Prostate gland (tissue), 2 donors: Measurements from ENCODE around the gene LMO7. TPM values are rescaled to one million over a fixed set of nuclear protein-coding genes. Genes with fewer than 3 reads are reported as not detected.
A peak's percentile ranks its signal among the peaks of the same experiment; 100 is the strongest.
"Not testable (repeated sequence)": the region's sequence is repeated elsewhere in the genome, so short reads cannot be mapped to it uniquely, and the experiment has no call there.

Experiments used
- DNase-seq: peaks from one replicate; pipeline ENCODE4 v3.0.0-alpha.2; 2019; ENCODE audit warnings: low spot score
- H3K27ac ChIP-seq, 2 donors: fragments of 200-600 bp; sonication (generic); 2 replicates each; pipeline ENCODE4 v1.5.1; 2017 to 2019
- H3K27me3 ChIP-seq: fragments of 200-600 bp; sonication (generic); replicated peaks from 2 replicates; pipeline ENCODE4 v1.5.1; 2019; ENCODE audit not compliant: insufficient read depth
- H3K36me3 ChIP-seq, 2 donors: fragments of 200-600 bp; sonication (generic); 1 replicate in 1 of 2; 2 replicates in 1 of 2; pipeline versions ENCODE4 v1.5.1 to v1.8.1; 2017 to 2019
- H3K4me1 ChIP-seq: fragments of 200-600 bp; sonication (generic); replicated peaks from 2 replicates; pipeline ENCODE4 v1.5.1; 2019
- H3K4me3 ChIP-seq, 2 donors: fragments of 200-600 bp; sonication (generic); 2 replicates each; pipeline ENCODE4 v1.5.1; 2017 to 2019
- H3K9me3 ChIP-seq: fragments of 200-600 bp; sonication (generic); 2 replicates; pipeline ENCODE4 v1.5.1; 2017
- CTCF ChIP-seq, 4 experiments: fragments of 200-600 bp in 2 of 4; fragments of 450-650 bp in 2 of 4; sonication (generic) in 2 of 4; IDR thresholded peaks; 1 replicate in 3 of 4; 2 replicates in 1 of 4; pipeline ENCODE4 v1.5.1; 2016 to 2019; ENCODE audit warnings: antibody characterized with exemption in 4 of 4, mild to moderate bottlenecking in 2 of 4, moderate library complexity in 2 of 4
- POLR2A ChIP-seq: fragments of 450-650 bp; IDR thresholded peaks from one replicate; pipeline ENCODE4 v1.6.1; 2016; ENCODE audit warnings: antibody characterized with exemption, mild to moderate bottlenecking
- POLR2AphosphoS5 ChIP-seq: sonication (generic); formaldehyde crosslinking; IDR thresholded peaks from one replicate; pipeline ENCODE4 v1.6.1; 2017; ENCODE audit warnings: antibody characterized with exemption
- WGBS: methylation state at CpG from one replicate; pipeline ENCODE4 v1.1.5; 2018; 5-methylcytosine and 5-hydroxymethylcytosine counted together
- intact Hi-C: fragments of 100-400 bp; cut with DNase I; formaldehyde crosslinking; loops from one replicate; pipeline ENCODE4 v1.14.2; 2022
- total RNA-seq, 2 donors: library from RNA; depleted of rRNA; stranded (reverse); fragments of >200 nt; gene quantifications; one replicate each; pipeline ENCODE4 v1.1.0, GENCODE V29; 2016

The LMO7 gene
- total RNA-seq, 2 donors from 2014 or later, result 87.8 to 99.9 TPM

- no peak for TF ChIP-seq POLR2AphosphoS5
- no peak for TF ChIP-seq POLR2A
- no peak for TF ChIP-seq CTCF (IDR thresholded peaks at IDR 0.05)
- Histone ChIP-seq H3K4me1 (no peaks in the 10 kb centered on the region), H3K9me3 (no peaks in the 10 kb centered on the region), H3K4me3 (no peak overlapping the region), H3K27ac (no peak overlapping the region), H3K36me3 (no peaks in the 10 kb centered on the region), H3K27me3 (no peaks in the 10 kb centered on the region)
- WGBS, result 77% methylated on average over 1 of the region's 1 CpG
- intact Hi-C loops, result no loop called here
- no peak for DNase-seq
These were observed 55.1 kb downstream of the LMO7 start for GRCh38 chr13:75691183-75691582.

GRCh38 chr13:75693227-75693626 is 57.1 kb downstream of the LMO7 start:
- Histone ChIP-seq H3K4me1 (no peaks in the 10 kb centered on the region), H3K27me3 (no peaks in the 10 kb centered on the region), H3K4me3 (no peak overlapping the region), H3K27ac (no peak overlapping the region), H3K36me3 (no peaks in the 10 kb centered on the region), H3K9me3 (no peaks in the 10 kb centered on the region)
- intact Hi-C loops, result no loop called here
- WGBS, result 83% methylated on average over 2 of the region's 2 CpGs
- no peak for DNase-seq
- no peak for TF ChIP-seq CTCF (IDR thresholded peaks at IDR 0.05)
- TF ChIP-seq POLR2AphosphoS5, result no peak
- no peak for TF ChIP-seq POLR2A

- WGBS, result 83% methylated on average over 8 of the region's 8 CpGs
These were observed 58.6 kb downstream of the LMO7 start for GRCh38 chr13:75694722-75695121.

GRCh38 chr13:75695908-75696307 is 59.8 kb downstream of the LMO7 start:
- TF ChIP-seq POLR2AphosphoS5, result peak; percentile 19
- peak; percentile 81 to 96 (median 94) for TF ChIP-seq CTCF (IDR thresholded peaks at IDR 0.05)
- H3K27ac ChIP-seq, H3K27me3 ChIP-seq, H3K9me3 ChIP-seq, H3K4me3 ChIP-seq, H3K36me3 ChIP-seq, H3K4me1 ChIP-seq: not testable (repeated sequence)
- WGBS, result 25% methylated on average over 8 of the region's 8 CpGs
- intact Hi-C loops, result loop anchor here (5.0 kb wide), 2 partner anchors 176 to 776 kb away; no protein-coding TSS in a partner anchor
- peak; percentile 64 for DNase-seq

More at GRCh38 chr13:75694722-75695121, 58.6 kb downstream of the LMO7 start:
- DNase-seq, result no peak
- no peaks in the 10 kb centered on the region for H3K27me3 ChIP-seq
- no peaks in the 10 kb centered on the region for H3K4me1 ChIP-seq
- intact Hi-C loops, result loop anchor here (5.0 kb wide), 2 partner anchors 178 to 778 kb away; no protein-coding TSS in a partner anchor
- no peak overlapping the region for H3K4me3 ChIP-seq
- no peaks in the 10 kb centered on the region for H3K36me3 ChIP-seq
- H3K27ac ChIP-seq, result no peak overlapping the region
- H3K9me3 ChIP-seq, result no peaks in the 10 kb centered on the region
- TF ChIP-seq POLR2A (no peak), POLR2AphosphoS5 (no peak), CTCF (IDR thresholded peaks at IDR 0.05) (no peak)

- no peak for TF ChIP-seq POLR2A
- TF ChIP-seq CTCF (IDR thresholded peaks at IDR 0.05), result no peak
- no peak for TF ChIP-seq POLR2AphosphoS5
- Histone ChIP-seq H3K27me3 (no peaks in the 10 kb centered on the region), H3K4me3 (no peak overlapping the region), H3K9me3 (no peaks in the 10 kb centered on the region), H3K36me3 (no peaks in the 10 kb centered on the region), H3K4me1 (no peaks in the 10 kb centered on the region), H3K27ac (no peak overlapping the region)
- no peak for DNase-seq
- intact Hi-C loops, result loop anchor here (5.0 kb wide), 2 partner anchors 173 to 773 kb away; no protein-coding TSS in a partner anchor
- WGBS, result 97% methylated on average over 1 of the region's 1 CpG
These were observed 62.9 kb downstream of the LMO7 start for GRCh38 chr13:75699062-75699461.

GRCh38 chr13:75699717-75700116 is 63.6 kb downstream of the LMO7 start:
- H3K4me1 ChIP-seq, H3K9me3 ChIP-seq, DNase-seq, H3K36me3 ChIP-seq, H3K27ac ChIP-seq, H3K4me3 ChIP-seq, H3K27me3 ChIP-seq: not testable (repeated sequence)
- intact Hi-C loops, result loop anchor here (5.0 to 10.0 kb wide), 3 partner anchors 173 to 773 kb away; no protein-coding TSS in a partner anchor
- 94% methylated on average over 7 of the region's 7 CpGs for WGBS
